IPS-15b (cell line): Measurements from ENCODE around the gene RUFY4.

Source experiments
- H3K27me3 ChIP-seq: one replicate; pipeline ENCODE4 v1.6.1; 2013; ENCODE audit warnings: low read length; ENCODE audit not compliant: control insufficient read depth, insufficient read depth
- H3K36me3 ChIP-seq: one replicate; pipeline ENCODE4 v1.6.1; 2013; ENCODE audit warnings: low read length; ENCODE audit not compliant: control insufficient read depth, insufficient read depth
- H3K4me1 ChIP-seq: one replicate; pipeline ENCODE4 v1.6.1; 2013; ENCODE audit warnings: mild to moderate bottlenecking, low read length; ENCODE audit not compliant: control insufficient read depth, insufficient read depth
- H3K4me3 ChIP-seq: one replicate; pipeline ENCODE4 v1.5.1; 2013; ENCODE audit warnings: low read depth, low read length
- H3K9ac ChIP-seq: one replicate; pipeline ENCODE4 v1.6.1; 2013; ENCODE audit warnings: low read depth, mild to moderate bottlenecking, low read length
- H3K9me3 ChIP-seq: one replicate; pipeline ENCODE4 v1.6.1; 2013; ENCODE audit warnings: mild to moderate bottlenecking, low read length; ENCODE audit not compliant: control insufficient read depth, insufficient read depth

RUFY4 gene

DNA sequence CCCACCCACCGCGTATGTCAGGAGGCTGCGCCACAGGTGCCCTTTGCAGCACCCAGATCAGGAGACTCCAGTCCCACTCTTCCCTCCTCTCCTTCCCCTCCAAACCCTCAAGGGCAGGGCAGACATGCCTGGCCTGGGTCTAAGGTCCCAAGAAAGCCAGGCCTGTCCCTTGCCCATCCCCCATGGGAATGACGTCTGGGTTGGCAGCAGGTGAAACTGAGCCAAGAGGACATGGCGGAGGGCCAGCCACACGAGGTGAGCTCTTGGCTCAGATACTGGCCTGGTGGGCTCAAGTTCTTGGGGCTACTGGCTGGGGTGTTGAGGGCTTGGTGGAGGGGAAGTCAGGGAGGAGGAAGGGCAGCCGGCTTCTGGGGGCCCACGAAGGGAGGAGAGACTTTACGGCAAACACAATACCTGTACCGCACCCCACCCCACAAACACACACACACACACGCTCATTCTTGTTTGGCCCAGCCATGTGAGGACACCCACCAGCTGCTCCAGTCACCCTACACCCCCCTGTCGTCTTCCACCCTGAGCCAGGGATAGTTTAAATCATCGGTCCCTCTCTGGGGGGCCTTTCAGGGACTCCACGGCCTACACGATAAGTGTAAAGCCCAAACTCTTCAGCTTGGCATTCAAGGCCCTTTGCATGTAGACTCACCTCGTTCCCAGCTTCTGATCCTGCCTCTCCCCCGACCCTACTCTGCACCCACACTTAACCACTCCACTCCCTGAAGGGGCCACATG, 42.2 kb upstream of the RUFY4 start:
- Histone ChIP-seq H3K9me3 (no peaks in the 10 kb centered on the region), H3K4me1 (peaks cover 5% of the 10 kb centered on the region), H3K4me3 (no peak overlapping the region), H3K9ac (no peak overlapping the region), H3K36me3 (no peaks in the 10 kb centered on the region), H3K27me3 (peaks cover 10% of the 10 kb centered on the region)

DNA sequence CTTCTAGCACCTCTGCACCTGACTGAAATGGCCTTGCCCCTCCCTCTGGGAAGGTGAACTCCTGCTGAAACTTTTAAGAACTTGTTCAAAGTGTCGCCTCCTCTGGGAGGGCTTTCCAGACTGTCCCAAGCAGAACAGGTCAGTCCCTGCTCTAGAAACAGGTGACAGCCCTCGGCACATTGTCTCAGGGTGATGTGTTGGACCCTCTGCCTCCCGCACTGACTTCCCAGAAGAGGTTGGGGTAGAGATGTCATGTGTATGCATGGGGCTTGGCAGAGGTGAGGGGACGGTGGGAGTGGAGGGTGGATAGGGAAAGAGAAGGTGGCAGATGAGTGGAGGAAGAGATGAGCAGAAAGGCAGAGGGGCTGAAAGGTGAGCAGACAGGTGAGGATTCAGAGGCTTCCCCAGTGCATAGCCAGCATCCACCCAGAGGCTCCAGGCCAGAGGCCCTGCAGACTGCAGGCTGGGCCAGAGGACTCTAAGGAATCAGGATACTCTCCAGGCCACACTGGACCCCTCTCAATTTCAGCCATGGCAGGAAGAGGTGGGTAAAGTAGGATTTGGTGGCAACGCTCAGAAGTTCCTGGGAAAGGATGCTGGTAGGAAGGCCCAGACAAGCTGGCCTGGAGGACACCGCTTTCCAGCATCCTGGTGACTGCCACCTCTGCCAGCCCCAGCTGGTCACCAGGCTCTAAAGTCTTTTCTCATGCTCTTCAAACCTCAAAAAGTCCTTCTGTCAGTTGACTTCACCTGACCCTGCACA, 41.4 kb upstream of the RUFY4 start:
- no peak overlapping the region for H3K4me3 ChIP-seq
- no peak overlapping the region for H3K9ac ChIP-seq
- H3K27me3 ChIP-seq = peaks cover 17% of the 10 kb centered on the region
- H3K36me3 ChIP-seq = no peaks in the 10 kb centered on the region
- H3K9me3 ChIP-seq = no peaks in the 10 kb centered on the region
- peaks cover 5% of the 10 kb centered on the region for H3K4me1 ChIP-seq

DNA sequence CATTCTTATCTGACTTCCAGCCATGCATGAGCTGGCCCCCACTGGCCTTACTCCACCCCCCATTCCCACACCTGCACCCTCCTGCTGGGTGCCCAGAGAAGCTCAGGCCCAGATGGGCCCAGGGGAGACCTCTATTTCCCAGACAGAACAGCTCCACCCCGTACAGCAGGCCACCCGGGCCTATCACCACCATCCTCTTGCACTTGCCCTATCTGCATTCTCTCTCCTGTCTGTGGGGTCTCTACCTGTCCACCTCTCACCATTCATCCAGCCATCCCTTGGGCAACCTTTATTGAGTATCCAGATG, 40.9 kb upstream of the RUFY4 start:
- no peaks in the 10 kb centered on the region for H3K9me3 ChIP-seq

DNA sequence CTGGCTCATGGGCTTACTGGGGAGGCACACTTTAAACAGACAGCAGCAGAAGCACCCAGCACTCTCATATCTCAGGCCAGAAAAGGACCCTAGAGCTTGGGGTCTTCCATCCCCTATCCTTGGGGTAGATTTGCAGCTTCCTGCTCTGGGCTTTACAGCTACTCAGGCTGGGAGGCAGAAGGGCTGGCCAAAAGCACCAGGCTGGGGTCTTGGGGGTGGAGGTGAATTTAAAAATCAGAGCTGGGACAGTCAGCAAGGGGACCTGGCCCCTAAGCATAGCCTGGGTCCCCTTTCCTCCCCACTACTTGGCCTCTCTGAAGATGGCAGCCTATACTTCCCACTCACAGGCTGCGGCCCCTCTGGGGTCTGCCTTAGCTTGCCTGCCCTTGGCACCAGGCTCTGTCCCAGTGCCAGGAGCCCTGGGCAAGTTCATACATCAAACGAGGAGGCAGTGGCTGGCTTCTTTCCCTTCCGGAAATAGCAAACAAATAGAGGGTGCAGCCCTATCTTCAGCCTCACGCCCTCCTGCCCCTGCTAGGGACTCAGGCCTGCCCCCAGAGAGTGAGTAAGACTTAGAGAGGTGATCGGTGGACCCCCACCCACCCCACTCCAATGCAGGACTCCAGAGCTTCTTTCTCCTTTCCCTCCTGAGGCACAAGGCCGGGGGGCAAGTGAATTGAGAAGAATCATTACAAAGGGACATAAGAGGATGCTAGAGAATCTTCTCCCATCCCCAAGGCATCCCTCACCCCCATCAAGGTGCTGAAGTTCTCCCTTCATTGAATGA, 40.3 kb upstream of the RUFY4 start:
- H3K9me3 ChIP-seq = no peaks in the 10 kb centered on the region
- H3K4me3 ChIP-seq = no peak overlapping the region
- no peak overlapping the region for H3K9ac ChIP-seq
- peaks cover 28% of the 10 kb centered on the region for H3K27me3 ChIP-seq
- H3K36me3 ChIP-seq = no peaks in the 10 kb centered on the region
- peaks cover 5% of the 10 kb centered on the region for H3K4me1 ChIP-seq

More for the DNA sequence above, 40.9 kb upstream of the RUFY4 start:
- Histone ChIP-seq H3K4me3 (no peak overlapping the region), H3K36me3 (no peaks in the 10 kb centered on the region), H3K9ac (no peak overlapping the region), H3K27me3 (peaks cover 22% of the 10 kb centered on the region), H3K4me1 (peaks cover 5% of the 10 kb centered on the region)

DNA sequence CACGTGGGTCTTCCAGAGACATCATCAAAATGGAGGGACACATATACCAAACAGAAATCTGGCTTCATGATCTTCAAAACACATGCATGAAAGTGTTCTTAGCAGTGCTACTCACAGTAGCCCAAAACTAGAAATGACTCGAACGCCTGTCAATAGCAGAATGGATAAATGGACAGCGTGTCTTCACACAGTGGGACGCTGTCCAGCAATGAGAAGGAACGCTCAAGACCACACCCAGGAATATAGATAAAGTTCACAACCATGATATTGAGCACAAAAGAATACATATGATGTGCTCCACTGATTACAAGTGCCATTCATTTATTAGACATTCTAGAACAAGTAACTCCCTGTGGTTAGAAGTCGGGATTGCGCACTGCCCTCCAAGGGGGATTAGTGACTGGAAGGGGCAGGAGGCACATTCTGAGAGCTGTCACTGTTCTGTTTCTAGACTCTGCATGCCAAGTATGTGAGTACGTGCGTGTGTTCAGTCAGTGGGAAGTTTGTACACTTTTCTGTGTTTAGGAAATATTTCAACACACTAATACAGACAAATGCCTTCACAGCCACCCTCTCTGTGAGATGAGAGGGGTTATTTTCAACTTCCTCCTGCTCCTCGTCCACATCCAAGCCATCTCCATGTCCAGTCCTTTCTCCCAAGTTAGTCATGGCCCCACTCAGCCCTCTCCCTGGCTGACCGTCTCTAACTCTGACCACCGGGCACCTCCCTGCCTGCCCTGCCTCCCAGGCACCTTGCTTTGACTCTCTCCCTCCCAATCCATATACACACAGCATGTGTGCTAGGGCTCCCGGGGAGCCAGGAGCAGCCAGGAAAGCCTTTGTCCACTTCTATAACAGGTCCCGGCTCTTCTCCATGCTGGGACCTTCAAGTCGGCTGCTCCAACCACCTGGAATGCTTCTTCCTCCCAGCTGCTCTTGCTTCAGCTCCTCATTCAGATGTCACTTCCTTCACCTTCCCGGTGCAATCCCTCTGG, 39.4 kb upstream of the RUFY4 start:
- no peaks in the 10 kb centered on the region for H3K9me3 ChIP-seq
- no peak overlapping the region for H3K9ac ChIP-seq
- H3K27me3 ChIP-seq = peaks cover 37% of the 10 kb centered on the region
- no peaks in the 10 kb centered on the region for H3K36me3 ChIP-seq
- no peak overlapping the region for H3K4me3 ChIP-seq
- H3K4me1 ChIP-seq = peaks cover 5% of the 10 kb centered on the region

DNA sequence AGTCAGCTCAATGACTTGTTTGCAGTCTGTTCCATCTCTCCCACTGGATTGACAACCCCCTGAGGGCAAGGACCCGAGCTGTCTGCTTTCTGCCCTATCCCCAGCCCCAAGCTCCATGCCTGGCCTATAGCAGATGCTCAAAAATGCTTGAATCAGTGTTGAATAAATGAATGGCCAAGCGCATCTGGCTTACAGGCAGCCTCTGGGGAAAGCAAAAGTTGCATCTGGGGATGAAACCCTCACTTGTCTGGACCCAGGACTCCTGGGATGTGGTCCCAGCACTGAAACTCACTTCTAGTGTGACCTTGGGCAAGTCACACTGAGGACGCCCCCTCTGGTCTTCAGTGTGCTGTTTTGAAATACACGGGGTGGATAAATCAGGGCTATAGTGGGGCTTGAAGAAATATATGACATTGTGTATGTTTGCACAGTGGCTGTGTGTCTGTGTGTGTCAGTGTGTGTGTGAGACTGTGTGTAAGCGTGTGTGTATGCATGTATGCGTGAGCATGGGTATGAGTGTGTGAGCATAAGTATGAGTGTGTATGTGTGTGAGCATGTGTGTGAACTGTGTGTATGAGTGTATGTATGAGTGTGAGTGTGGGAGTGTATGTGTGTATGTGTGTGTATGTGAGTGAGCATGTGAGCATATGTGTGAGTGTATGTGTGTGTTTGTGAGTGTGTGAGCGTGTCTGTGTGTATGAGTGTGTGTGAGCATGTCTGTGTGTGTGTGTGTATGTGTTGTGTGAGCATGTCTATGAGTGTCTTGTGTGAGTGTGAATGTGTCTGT, 38.5 kb upstream of the RUFY4 start:
- H3K4me3 ChIP-seq = no peak overlapping the region
- peaks cover 41% of the 10 kb centered on the region for H3K27me3 ChIP-seq
- H3K9me3 ChIP-seq = no peaks in the 10 kb centered on the region
- H3K9ac ChIP-seq = no peak overlapping the region
- peaks cover 5% of the 10 kb centered on the region for H3K4me1 ChIP-seq
- H3K36me3 ChIP-seq = no peaks in the 10 kb centered on the region

DNA sequence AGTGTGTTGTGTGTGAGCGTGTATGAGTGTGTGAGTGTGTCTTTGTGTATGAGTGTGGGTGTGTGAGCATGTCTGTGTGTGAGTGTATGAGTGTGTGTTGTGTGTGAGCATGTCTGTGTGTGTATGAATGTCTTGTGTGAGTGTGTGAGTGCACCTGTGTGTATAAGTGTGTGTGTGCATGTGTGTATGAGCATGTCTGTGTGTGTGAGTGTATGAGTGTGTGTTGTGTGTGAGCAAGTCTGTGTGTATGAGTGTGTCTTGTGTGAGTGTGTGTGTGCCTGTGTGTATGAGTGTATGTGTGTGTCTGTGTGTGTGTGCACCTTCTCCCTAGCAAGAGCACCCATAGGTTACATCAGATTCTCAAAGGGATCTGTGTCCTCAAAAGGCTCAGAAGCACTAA, 37.8 kb upstream of the RUFY4 start:
- Histone ChIP-seq H3K36me3 (no peaks in the 10 kb centered on the region), H3K9ac (no peak overlapping the region), H3K4me3 (no peak overlapping the region), H3K9me3 (no peaks in the 10 kb centered on the region), H3K4me1 (peaks cover under 1% of the 10 kb centered on the region), H3K27me3 (peaks cover 41% of the 10 kb centered on the region)

DNA sequence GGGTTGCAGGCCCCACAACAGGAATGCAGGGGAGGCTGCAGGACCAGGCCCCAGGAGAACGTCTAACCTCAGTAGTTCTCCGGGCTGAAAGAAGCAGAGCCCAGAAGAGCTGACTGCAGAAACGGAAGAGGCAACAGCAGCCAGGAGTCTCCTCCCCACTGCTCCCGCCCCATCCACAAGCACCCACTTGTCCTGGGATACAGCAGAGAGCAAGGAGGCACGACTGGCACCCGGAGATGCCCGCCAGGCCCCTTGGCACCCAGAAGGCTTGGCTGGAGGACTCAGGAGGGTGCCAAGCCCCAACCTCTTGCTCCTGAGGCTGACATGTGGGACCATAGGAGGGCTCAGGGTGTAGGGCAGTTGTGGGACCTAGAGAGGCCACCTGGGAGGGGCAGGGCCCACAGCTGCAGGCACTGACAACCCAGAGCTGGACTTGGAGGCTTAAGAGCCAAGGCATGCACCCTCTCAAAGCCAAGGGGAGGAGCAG, 37.2 kb upstream of the RUFY4 start:
- H3K9me3 ChIP-seq = no peaks in the 10 kb centered on the region
- H3K4me1 ChIP-seq = no peaks in the 10 kb centered on the region
- H3K36me3 ChIP-seq = no peaks in the 10 kb centered on the region
- peaks cover 41% of the 10 kb centered on the region for H3K27me3 ChIP-seq
- no peak overlapping the region for H3K9ac ChIP-seq
- no peak overlapping the region for H3K4me3 ChIP-seq

DNA sequence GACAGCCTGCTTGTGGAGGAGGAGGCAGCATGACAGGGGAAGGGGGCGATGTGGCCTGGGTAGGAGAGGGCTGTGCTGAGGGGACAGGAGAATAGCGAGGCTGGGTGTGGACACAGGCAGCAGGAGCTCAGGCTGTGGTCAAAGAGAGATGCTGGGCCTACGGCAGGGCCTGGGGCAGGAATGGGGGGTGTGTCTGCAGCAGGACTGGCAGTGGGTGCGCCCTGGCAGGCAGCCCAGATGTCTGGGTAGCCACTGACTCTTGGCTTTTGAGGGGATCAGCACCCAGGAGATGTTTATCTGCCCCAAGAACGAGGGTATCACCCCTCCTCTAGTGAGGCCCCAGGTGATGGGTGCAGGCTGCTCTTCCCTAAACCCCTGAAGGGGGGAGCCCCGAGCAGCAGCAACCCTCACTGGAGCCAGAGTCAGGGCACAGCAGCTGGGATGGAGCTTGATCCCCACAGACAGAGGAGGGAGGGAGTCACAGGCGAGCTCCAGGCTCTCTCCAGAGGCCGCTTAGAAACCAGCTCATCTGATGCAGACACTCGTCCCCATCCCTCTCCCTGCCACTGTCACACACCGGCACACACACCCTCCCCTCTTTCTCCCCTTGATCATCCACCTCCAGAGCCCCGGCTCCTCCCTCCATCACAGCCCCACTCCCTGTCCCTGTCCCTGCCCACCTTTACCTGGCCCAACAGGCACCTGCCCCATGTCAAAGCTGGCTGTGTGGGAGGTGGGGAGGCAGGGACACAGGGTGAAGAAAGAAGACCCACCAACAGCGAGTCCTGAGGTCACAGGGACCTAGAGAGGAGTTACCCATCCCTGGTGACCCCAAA, 36.5 kb upstream of the RUFY4 start:
- Histone ChIP-seq H3K4me1 (no peaks in the 10 kb centered on the region), H3K9me3 (no peaks in the 10 kb centered on the region), H3K27me3 (peaks cover 41% of the 10 kb centered on the region), H3K4me3 (no peak overlapping the region), H3K36me3 (no peaks in the 10 kb centered on the region), H3K9ac (no peak overlapping the region)

DNA sequence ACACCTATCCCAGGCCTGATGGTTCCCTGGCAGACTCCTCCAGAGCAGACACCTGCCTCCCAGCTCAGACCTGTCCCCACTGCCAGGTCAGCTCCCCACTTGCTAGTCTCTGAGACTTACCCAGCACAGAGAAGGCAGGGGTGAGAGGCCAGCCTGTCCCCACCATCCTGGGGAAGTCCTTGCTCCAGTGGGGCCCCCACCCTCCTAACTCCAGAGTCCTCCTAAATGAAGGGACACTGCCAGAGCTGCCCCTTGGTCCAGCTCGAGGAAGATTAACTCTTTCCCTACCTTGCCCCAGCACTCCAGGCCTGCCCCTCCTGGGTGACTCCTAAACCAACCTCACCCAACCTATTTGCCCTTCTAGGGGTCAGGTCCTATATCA, 35.9 kb upstream of the RUFY4 start:
- Histone ChIP-seq H3K9me3 (no peaks in the 10 kb centered on the region), H3K27me3 (peaks cover 41% of the 10 kb centered on the region), H3K36me3 (no peaks in the 10 kb centered on the region), H3K9ac (no peak overlapping the region), H3K4me1 (no peaks in the 10 kb centered on the region), H3K4me3 (peak overlapping the region; percentile 32)
